HG03025 (cell line): ENCODE measurements around the gene PFDN2.

Experiments used
- ATAC-seq: cut with Tn5 transposase; IDR thresholded peaks from one replicate; pipeline ENCODE4 v1.9.1; 2021; ENCODE audit warnings: mild to moderate bottlenecking, moderate library complexity; ENCODE audit not compliant: unreplicated experiment, low FRiP score

PFDN2 gene

GRCh38 chr1:161083748-161084596, 33.9 kb downstream of the PFDN2 start:
- no peak for ATAC-seq

DNA sequence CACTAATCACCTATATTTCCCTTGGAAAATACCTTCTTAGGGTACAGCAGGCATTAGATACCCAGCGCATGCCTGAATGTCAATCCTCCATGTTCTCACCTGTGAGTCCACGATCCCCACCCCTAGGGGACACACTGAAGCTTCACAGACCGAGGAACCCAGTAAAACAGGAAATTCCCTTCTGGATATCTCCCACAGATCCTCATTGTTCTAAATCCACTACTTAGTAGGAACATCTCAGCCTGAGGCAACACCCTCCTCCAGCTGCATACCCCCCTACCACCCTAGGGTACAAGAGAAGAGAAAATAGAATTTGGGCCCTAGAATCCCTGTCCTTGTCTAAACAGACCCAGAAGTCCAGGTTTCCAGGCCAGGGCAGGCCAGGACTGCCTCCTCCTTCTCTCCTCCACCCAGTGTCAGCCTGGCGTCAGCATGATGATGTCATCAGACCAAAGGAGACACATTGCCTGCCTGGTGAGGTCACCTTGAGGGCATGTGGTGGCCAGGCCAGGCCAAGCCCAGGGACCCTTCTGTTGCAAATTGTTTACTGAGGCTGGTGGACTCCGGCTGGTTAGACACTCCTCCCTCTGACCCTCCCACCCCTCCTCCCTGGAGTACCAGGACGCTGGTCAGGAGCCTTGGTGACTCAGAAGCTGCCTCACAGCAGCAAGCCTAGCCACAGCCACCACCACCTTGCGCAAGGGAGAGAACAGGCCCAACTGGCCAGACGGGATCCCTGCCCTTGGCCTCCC, 34.7 kb downstream of the PFDN2 start:
- no peak for ATAC-seq

DNA sequence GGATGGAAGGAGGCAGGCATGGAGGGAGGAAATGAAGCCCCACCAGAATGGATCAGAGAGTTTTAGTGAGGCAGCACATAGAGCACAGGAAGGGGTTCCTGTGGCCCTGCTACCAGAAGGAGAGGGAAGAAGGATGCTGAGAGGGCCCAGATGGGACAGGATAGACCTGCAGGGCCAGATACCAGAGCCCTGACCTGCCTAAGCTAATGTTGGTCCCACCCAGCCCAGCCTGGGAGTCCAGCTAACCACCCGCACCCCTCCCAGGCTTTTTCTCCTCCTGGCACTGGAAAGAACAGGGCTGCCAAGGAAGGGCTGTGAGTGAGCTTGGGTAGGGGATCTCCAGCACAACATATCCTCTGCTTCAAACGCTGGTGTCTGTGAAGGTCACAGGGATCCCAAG, 35.4 kb downstream of the PFDN2 start:
- ATAC-seq: no peak

GRCh38 chr1:161081519-161081918, 36.3 kb downstream of the PFDN2 start:
- ATAC-seq: no peak

GRCh38 chr1:161080441-161081405, 37.1 kb downstream of the PFDN2 start:
- ATAC-seq: no peak

GRCh38 chr1:161079436-161080110, 38.3 kb downstream of the PFDN2 start:
- ATAC-seq: no peak

DNA sequence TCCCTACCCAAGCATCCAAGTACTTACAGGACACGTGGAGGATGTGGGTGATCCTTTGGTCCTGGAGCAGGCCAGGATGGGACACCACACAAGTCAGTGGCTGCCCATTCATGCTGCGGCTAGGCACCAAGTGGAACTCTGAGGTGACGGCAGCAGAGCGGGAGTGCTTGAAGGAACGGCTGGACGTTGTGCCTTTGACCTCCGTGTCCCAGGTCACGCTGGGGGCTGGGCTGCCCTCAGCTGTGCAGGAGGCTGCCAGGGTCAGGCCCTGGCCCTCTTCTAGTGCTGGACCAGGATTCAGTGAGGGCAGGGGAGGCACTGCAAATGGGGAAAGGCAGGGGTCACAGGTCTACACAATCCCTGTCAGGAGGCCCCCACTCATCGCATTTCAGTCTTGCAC, 40.4 kb downstream of the PFDN2 start:
- no peak for ATAC-seq

DNA sequence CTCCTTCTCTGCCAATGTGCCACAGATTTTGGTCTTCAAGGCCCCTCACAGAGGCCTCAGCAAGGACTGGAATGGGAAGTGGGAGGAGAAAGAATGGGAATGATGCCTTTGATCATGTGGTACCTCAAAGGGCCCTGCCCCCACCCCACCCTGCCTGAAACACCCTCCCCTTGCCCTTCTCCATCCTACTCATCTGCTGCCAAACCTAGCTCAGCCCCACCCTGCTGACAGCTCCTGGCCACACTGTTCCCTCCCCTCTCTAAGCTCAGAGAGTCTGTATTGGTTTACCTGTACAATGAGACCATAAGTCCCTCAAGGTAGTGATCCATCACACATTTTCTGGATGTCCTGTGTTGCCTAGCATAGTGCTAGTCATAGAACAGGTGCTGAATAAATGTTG, 41.4 kb downstream of the PFDN2 start:
- no peak for ATAC-seq

DNA sequence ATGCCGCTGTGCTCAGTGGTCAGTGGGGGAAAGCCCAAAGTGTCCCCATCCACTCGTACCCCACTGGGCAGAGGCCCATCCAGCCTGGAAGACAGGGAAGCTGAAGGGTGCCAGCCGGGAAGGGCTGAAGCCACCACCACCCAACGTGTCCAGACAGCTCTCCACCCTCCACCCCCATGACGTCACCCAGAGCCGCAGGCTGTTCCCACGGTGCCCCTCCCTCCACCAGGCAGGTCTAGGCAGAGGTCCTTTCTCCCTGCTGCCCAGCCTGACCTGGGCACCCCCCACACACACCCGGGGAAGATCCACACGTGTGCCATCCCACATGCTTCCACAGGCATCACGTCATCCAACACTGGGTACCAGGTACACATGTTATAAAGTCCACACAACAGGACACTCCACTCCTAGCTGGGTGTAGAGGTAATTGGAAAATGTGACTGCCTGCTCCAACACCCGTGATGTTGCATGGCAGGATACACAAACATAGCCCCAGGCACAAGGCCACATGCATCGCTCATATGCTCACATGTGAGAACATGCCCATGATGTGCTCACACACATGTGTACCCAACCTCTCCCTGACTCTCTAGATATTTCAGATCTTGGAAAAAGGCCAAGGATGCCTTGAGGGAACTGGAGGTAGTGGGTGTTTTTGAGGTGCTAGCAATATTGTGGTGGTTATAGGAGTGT, 43.0 kb downstream of the PFDN2 start:
- ATAC-seq: no peak

- no peak for ATAC-seq
Observed at GRCh38 chr1:161073474-161074121, 44.2 kb downstream of the PFDN2 start.

- ATAC-seq: no peak
Observed at GRCh38 chr1:161072751-161073449, 44.9 kb downstream of the PFDN2 start.

DNA sequence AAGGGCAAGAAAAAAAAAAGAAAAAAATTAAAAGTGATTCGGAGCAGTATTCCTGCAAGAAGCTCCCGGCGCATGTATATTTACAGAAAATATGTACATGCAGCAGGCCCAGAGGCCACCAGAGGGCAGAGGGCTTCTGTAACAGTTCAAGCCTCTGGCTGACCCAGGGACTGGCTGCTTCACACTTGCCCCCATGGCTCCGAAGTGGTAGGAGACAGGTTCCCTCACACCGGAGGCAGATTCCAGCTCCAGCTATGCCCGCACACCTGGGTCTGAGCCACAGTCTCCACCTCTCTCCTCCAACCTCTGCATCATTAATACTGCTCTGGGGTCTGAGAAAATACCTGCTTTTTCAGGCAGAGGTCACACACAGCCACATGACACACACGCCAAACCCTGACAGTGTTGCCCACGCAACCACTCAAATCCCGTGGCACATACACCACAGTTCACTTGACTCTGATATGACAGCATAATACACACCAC, 45.9 kb downstream of the PFDN2 start:
- no peak for ATAC-seq

GRCh38 chr1:161070761-161071160, 47.1 kb downstream of the PFDN2 start:
- ATAC-seq: no peak

DNA sequence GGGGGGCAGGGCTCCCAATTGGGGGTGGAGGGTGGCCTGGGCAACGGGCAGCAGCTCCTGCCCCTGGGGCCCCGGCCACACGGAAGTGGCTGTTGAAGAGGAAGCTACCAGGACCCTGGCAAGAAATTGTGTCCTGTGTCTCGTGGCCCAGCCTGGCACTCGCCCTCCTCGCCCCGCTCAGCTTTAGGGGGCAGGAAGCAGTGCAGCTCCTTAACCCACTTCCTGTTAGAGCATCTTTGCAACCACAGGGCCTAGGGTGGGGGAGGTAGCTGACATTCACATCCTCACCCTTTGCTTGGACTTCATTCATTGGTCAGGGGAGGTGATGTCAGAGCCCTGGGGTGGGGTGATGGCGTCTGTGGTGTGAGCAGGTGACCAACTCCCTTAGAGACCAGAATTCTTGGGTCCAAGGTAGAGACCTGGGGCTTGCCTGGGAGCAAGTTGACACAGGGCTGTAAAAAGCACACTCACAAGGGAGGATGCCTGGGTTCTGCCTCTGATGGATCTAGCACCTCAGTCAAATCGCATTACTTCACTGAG, 48.0 kb downstream of the PFDN2 start, which contains the start of gene ARHGAP30:
TSS of gene ARHGAP30 (minus strand) at position 161 of the 540 bp plus-strand sequence. CDS start 267 bp downstream, outside the sequence.
- peak; percentile 80 for ATAC-seq

- no peak for ATAC-seq
Observed at GRCh38 chr1:161069241-161069640, 48.6 kb downstream of the PFDN2 start.

DNA sequence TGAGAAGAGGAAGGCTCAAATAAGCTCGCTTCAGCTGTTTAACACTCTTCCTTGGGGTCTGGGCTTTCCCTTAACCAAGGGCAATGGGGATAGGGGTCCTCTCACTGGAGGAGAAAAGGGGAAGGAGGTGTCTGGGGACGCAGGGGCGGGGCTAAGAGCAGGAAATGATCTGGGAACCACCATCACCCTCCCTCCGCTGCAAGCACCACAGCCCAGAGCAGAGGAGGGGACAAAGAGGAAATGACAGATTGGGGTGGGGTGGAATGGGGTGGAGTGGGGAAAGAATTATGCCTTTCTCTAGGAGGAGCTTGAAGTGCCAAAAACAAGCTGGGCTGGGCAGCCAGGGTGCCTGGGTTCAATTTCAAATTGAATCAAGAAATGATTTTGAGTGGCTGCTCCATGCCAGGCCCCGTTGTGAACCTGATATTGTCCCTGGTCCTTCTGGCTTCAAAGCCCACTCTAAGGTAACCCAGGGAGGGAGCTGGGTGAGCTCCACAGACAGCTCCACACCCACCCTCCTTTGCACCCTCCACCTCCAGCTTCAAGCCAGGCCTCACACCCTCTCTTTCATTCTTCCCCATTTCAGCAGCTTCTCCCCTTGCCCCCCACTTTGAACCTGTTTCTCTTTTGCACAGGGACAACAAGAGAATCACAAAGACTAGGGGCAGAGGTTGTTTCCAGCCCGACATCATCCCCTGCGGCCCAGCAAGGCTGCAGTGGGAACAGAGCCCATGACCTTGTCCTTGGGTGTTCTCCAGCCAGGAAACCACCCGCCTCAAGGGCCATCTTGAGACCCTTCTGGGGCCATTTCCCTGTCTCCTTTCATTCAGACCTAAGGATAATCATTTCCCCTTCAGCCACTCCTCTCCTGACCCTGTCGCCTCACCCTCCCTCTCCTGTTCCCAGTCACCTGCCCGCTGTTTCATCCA, 49.3 kb downstream of the PFDN2 start:
- ATAC-seq: peak; percentile 46

DNA sequence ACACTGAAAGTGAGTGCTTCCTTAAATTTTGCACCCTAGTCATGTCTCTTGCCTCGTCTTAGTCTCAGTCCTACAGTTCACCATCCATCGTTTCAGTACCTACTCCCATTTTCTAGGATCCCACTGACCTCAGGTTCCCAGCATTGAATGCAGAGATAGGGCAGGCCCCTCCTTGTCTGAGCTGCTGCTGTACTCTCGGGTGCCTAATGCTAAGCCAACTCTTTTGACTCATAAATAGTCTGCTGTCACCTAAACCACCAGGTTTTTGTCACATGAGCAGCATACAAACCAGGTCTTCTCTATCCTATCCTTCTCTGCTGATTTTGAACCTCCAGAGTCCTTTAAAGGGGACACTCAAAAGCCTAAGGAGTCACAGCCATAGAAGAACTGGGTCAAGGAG, 51.1 kb downstream of the PFDN2 start:
- ATAC-seq: no peak
